C4-2B (cell line): Measurements from ENCODE around the gene DUSP5.

Source experiments
- H3K27ac ChIP-seq: fragments of 450-650 bp; 2 replicates; pipeline ENCODE4 v1.5.1; 2017
- CTCF ChIP-seq: fragments of 450-650 bp; conservative IDR thresholded peaks from 2 replicates; pipeline ENCODE4 v1.5.1; 2017; ENCODE audit warnings: mild to moderate bottlenecking
- ZFX ChIP-seq: fragments of 450-650 bp; IDR thresholded peaks from 2 replicates; pipeline ENCODE4 v1.6.1; 2017

The DUSP5 gene

GRCh38 chr10:110485541-110485940 is 12.2 kb upstream of the DUSP5 start:
- H3K27ac ChIP-seq, result no peak overlapping the region
- TF ChIP-seq CTCF (no peak), ZFX (no peak)

- TF ChIP-seq CTCF, result no peak
- no peak for TF ChIP-seq ZFX
- no peak overlapping the region for H3K27ac ChIP-seq
Measured at GRCh38 chr10:110486680-110487410, 10.9 kb upstream of the DUSP5 start.

GRCh38 chr10:110487411-110488331 is 10.0 kb upstream of the DUSP5 start:
- no peak for TF ChIP-seq CTCF
- no peak for TF ChIP-seq ZFX
- no peak overlapping the region for H3K27ac ChIP-seq

- H3K27ac ChIP-seq, result no peak overlapping the region
- TF ChIP-seq CTCF (no peak), ZFX (no peak)
Measured at GRCh38 chr10:110488332-110488681, 9.4 kb upstream of the DUSP5 start.

GRCh38 chr10:110488940-110489339 is 8.8 kb upstream of the DUSP5 start:
- no peak for TF ChIP-seq CTCF
- TF ChIP-seq ZFX, result no peak
- H3K27ac ChIP-seq, result no peak overlapping the region

- H3K27ac ChIP-seq, result no peak overlapping the region
- TF ChIP-seq ZFX, result no peak
- TF ChIP-seq CTCF, result no peak
Measured at GRCh38 chr10:110490640-110491039, 7.1 kb upstream of the DUSP5 start.

- H3K27ac ChIP-seq, result no peak overlapping the region
- TF ChIP-seq CTCF, result no peak
- TF ChIP-seq ZFX, result no peak
Measured at GRCh38 chr10:110491346-110491745, 6.4 kb upstream of the DUSP5 start.
